NOMO-1 treated with dmso at 0.1 percent for 144 hours (cell line): Measurements from ENCODE around the gene KMT5C.

ENCODE experiments used
- DNase-seq: peaks from one replicate; lab custom pipeline; 2025; ENCODE audit not compliant: unreplicated experiment; lab: John Stamatoyannopoulos, UW

The KMT5C gene

DNA sequence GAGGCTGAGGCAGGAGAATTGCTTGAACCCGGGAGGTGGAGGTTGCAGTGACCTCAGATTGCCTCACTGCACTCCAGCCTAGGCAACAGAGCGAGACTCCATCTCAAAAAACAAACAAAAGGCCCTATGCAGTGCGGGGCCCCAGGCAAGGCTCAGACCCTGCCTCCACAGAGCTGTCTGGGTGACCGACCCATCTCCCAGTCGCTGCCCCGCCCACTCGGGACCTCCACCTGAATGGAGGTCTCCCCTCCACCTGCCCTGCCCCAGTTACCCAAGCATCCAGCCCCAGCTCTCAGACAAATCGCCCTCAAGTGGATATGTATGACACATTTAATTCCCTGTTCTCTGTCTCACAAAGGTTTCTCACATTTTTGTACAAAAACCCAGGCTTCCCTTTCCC lies 25.6 kb downstream of the KMT5C start:
- DNase-seq, result no peak

DNA sequence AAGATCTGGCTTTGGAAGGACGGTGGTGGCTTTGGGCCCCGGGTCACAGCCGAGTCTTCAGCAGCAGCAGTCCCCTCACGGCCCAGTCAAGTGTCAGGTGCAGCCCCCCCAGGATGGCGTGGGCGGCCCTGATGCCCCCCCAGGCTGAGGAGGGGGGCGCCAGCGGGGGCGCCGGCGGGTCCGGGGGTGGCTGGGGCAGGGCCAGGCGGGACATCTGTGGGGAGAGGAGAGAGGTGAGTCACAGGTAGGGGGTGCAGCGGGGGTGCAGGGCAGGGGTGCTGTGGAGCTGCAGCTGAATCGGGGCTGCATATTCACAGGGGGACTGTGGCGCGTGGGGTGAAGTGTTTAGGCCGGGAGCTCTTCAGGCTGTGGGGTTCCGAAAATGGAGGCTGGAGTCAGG lies 26.3 kb downstream of the KMT5C start:
- DNase-seq, result no peak

DNA sequence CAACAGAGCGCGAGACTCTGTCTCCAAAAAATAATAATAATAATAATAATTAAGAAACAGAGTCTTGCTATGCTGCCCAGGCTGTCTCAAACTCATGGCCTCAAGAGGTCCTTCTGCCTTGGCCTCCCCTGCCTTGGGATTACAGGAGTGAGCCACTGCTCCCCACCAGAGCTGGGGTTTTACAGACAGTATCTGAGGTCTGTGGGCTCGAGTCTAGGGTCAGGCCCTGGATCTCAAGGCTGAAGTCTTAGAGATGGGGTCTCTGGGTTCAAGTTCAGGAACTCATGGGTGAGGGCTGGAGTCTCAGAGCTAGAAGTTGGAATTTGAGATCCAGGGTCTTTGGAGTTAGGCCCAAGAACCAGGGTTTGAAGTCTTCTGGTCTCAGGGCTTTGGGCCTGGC lies 27.1 kb downstream of the KMT5C start:
- DNase-seq, result no peak

DNA sequence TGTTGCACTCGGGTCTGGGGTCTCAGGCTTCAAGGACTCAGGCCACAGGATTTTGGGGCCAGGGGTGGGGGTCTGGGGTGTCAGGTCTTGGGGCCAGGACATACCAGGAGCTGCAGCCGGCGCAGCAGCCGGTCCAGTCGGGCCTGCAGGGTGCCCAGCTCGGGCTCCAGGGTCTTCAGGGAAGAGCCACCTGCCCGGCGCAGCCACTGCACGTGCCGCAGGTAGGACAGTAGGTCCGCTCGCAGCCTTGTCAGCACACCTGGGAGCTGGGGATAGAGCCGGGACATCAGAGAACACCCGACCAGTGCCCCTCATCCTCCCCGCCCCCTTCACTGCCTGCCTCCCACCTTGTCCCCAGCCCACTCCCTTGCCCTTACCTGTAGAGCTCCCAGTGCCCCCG lies 28.4 kb downstream of the KMT5C start:
- DNase-seq, result no peak

DNA sequence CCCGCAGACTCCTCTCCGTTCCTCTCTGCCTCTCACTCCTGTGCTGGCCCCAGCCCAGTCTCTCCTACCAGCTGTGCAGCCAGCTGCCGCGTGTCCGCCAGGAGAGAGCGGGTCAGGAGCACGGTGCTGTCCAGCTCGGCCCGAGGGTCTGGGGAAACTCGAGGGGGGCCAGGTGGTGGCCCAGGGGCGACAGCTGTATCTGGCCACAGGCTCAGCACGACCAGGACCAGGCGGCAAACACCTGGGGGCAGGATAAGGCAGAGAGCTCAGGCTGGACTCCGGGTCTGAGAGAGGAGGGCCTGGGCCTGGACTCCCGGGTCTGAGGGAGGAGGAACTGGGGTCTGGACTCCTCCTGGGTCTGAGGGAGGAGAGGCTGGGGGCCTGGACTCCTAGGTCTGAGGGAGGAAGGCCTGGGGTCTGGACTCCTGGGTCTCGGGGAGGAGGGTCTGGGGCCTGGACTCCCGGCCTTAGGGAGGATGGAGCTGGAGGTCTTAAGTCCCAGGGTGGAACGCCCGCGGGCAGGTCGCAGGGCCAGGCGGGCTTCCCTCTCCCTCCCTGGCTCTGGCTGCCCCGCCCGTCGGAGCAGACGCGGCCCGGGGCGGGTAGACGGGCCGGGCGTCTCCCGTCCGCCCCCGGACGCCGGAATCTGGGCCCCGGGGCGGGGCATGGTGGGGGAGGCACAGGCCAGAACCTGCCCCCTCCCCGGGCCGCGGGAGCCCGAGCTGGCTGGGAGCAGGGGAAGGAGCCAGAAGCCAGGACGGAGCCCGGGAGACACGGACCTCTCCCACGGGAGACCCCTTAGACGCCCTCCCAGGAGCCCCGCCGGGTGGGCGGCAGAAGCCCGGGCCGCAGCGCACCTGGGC lies 29.3 kb downstream of the KMT5C start:
- DNase-seq, result no peak

DNA sequence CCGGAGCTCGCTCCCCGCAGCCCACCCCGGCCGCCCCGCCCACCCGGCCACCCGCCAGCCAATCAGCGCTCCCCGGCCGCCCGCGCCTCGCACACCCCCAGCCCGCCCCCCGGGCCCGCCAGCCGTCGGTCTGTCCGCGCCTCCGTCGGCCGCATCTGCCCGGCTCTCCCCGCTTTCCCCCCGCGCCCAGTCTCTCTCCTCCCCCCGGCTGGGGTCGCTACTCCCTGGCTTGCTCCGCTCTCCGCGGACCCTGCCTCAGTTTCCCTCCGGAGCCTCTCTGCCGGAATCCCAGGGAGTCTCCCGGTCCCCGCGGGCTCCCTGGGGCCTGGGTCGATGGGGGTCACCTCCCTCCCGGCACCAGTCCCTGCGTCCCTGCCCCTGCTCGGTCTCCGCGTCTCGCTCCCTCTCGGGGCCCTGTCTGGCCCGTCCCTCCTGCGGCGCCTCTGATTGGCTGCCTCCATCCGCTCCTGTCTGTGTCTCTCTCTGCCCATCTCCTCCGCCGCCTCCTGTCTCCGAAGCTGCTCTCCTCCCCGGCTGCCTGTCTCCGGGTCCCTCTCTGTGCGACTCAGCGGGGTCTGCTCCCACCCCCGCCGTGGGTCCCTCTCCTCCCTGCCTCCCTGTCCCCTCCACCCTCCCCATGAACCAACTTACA lies 30.1 kb downstream of the KMT5C start:
- DNase-seq, result no peak

DNA sequence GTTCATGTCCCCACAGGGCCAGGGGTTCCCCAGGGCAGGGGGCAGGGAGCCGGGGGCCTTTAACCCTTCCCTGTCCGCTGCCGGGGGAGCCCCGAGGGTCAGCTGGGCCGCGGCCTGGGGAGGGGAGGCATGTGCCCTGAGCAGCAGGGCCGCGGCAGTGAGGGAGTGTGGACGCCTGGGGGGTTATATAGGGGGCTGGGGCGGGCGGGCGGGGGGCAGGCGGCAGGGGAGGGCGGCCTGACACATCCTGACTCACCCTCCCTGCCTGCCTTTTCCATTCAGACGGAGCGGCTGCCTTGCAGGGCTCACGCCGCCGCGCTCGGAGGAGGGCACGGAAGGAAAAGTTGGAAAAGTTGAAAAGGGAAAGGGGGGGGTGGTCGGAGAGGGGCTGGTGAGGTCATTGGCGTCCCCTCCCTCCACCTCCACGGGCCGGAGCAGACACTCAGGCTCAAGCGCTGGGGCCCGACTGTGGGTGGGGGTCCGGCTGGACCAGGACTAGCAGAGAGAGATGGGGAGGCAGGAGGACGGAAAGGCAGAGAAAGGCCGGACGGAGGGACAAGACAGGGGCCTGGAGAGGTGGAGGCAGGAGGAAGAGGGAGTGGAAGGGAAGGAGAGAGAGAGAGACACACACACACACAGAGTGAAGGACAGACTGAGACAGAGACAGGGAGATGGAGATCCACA lies 30.8 kb downstream of the KMT5C start, which contains the start of gene IL11:
TSS of gene IL11 (minus strand) at position 159 of the 684 bp plus-strand sequence. CDS start at position 6, 153 bp downstream.
- no peak for DNase-seq

DNA sequence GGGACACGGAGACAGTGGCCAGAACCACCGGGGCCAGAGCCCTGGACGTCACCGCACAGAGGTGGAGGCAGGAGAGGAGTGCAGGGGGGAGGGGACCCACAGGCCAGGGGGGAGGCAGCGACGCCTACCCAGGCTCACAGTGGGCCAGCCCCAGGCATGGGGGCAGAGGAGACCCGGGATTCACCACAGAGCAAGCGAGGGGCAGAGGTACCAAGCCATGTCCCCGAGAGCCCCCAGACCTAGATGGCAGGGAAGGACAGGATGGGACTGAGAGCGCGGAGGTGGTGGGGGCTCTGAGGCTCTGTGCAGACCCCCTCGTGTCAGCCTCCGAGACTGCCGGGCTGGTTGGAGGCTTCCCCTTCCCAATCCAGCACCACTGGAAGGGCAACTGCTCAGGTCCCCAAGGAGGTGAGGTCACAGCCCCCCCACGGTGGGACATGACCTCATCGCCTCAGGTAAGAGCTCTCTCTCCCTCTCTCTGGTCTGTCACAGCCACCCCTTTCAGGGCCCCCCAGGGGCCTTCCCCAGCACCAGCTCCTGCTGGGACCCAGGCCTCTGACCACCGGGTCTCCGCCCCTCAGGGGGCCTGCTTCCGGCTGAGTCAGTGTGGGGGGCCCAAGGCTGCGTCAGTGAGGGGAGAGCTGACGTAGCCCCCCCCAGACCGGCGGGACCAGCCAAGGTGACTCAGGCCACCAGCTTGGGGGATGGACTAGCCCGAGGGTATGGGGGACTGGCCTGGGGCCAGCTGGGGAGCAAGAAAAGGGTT lies 32.8 kb downstream of the KMT5C start:
- DNase-seq, result no peak

DNA sequence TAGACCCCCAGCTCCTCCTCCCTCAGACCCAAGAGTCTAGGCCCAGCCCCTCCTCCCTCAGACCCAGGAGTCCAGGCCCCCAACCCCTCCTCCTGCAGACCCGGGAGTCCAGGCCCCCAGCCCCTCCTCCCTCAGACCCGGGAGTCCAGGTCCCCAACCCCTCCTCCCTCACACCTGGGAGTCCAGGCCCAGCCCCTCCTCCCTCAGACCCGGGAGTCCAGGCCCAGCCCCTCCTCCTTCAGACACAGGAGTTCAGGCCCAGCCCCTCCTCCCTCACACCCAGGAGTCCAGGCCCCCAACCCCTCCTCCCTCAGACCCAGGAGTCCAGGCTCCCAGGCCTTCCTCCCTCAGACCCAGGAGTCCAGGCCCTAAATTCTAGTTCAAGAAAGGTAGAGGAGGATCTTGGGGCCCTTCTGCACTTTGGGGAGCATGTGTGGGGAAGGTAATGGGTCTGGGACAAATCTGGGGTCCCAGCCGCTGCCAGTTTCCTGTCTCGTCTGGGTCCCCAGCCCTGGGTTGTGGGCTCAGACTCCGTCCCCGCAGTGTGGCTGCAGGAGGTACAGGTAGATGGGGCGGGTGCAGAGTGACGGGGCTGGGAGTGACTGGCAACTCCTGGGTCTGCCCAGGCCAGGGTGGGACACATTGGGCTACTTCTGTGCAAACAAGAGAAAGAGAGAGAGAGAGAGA lies 33.8 kb downstream of the KMT5C start:
- no peak for DNase-seq

DNA sequence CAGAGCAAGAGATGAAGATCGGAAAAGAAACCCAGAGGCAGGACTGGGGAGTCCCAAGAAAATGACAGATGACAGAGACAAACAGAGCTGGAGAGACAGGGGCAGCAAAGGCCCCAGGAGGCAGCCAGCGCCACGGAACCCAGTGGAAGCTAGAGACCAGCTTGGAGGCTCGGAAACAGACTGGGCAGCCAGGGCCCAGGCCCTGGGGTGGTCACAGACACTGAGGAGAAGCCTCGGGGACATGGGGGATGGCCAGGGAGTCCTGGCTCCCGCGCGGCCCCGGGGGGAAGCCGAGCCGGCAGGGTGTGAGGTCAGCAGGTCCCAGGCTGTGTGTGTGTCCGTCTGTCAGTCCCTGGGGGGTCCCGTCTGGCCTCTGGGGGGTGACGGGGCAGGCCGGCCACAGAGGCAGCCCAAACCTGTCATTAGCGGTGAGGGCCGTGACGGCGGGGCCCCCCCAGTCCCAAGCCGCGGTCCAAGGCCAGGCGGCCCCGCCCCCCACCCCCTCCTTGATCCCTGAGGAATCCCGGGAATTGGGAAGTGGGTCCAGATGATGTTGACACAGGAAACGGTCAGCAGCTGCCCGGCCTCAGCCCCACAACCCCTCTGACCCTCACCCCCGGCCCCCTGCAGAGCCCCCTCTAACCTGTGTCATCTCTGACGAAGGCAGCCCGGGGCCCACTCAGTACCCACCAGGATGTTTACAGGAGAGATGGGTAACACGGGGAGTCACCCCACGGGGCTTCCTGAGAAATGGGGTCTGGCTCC lies 34.5 kb downstream of the KMT5C start:
- no peak for DNase-seq

DNA sequence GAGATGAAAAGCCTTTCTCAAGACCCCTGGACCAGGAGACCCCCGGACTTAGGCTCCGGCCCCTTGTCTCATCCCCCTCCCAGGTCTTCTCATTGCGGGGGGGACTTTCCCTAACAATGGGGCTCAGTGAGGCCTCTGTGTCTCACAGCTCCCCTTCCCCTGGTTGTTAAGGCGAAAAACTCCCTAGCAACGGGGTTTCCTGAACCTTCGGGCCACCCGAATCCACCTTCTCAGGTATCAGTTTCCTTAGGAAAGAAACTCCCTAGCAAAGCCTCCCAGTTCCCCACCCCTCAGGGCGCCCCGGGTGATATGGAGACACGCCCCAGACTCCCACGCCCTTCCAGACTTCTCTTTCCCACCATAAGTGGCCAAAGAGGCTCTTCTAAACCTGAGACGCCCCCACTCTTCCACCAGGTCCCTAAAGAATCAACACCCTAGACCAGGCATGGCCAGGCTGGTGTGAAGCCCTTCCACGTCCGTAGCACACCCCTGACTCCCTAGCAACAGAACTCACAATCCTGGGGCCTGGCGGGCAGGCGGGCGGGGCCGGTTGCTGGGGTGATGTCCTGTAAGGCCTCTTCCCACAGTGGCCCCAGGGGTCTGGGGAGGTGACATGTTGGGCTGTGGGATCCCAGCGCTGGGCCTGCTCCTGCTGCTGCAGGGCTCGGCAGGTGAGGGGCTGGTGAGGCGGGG lies 36.7 kb downstream of the KMT5C start, which contains the start of gene TMEM190:
TSS of gene TMEM190 (plus strand) at position 586 of the 693 bp plus-strand sequence. CDS start at position 614, 28 bp downstream.
- DNase-seq, result no peak

DNA sequence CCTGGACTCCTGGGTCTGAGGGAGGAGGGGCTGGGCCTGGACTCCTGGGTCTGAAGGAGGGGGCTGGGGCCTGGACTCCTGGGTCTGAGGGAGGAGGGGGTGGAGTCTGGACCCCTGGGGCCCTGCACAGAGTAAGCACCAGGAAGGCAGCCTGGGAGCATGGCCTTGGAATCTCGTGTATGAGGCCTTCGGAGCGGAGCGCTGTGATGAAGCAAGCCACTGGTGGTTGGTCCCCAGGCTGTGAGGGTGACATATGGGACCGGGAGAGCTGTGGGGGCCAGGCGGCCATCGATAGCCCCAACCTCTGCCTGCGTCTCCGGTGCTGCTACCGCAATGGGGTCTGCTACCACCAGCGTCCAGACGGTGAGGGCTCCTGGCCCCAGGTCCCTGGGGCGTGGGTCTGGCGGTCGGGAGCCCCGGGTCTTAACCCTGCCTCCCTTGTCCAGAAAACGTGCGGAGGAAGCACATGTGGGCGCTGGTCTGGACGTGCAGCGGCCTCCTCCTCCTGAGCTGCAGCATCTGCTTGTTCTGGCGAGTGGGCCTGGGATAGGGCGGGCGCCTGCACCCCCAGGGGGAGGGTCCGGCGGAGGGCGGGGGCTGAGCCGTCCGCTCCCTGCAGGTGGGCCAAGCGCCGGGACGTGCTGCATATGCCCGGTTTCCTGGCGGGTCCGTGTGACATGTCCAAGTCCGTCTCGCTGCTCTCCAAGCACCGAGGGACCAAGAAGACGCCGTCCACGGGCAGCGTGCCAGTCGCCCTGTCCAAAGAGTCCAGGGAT lies 37.9 kb downstream of the KMT5C start:
- no peak for DNase-seq

DNA sequence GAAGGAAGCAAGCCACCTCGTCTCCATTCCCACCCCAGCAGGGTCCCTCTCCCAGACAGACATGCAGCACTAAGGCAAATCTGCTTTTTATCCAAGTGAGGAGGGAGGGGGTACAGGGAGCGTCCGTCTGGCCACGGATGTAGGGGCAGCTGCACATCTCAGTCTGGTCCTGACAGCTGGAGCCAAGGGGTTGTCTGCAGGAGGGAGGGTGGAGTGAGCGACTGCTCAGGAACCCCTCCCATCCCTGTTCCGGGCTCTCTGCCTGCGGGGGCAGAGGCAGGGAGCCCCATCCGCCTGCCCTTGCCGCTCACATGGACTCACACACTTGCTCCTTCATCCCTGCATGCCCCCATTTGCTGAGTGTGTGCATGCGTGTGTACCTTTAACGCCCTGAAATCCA lies 39.5 kb downstream of the KMT5C start:
- no peak for DNase-seq

DNA sequence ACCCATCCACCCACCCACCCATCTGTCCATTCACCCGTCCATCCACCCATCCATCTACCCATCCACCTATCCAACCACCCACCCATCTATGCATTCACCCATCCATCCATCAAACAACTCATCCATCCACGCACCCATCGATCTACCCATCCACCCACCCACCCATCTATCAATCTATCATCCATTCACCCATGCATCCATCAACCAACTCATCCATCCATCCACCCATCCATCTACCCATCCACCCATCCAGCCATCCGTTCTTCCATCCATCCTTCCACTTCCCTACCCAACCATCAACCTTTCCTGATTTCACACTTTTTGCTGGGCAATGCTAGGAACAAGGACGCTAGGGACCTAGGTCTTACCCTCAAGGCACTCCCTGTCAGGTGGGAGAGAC lies 42.3 kb downstream of the KMT5C start:
- DNase-seq, result no peak

DNA sequence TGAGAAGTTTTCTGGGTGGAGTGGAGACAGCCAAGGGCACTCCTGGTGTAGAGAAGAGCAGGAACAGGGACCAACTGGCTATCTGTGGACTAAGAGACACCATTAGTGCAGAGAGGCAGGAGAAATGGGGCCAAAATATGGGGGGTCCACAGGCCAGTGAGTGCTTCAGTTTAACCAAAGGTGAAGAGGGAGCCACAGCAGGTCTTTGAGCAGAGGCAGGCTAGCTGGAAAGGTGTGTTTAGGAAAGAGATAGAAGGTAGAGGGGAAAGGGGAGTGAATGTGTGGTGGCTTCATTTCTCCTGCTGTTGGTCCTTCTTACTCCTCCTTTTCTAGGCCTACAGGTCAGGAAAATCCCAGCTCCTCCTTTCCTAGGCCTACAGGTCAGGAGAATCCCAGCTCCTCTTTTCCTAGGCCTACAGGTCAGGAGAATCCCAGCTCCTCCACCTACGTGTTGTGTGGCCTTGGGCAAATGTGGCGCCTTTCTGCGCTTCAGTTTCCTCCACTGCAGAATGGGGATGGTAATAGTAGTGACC lies 42.9 kb downstream of the KMT5C start:
- no peak for DNase-seq

DNA sequence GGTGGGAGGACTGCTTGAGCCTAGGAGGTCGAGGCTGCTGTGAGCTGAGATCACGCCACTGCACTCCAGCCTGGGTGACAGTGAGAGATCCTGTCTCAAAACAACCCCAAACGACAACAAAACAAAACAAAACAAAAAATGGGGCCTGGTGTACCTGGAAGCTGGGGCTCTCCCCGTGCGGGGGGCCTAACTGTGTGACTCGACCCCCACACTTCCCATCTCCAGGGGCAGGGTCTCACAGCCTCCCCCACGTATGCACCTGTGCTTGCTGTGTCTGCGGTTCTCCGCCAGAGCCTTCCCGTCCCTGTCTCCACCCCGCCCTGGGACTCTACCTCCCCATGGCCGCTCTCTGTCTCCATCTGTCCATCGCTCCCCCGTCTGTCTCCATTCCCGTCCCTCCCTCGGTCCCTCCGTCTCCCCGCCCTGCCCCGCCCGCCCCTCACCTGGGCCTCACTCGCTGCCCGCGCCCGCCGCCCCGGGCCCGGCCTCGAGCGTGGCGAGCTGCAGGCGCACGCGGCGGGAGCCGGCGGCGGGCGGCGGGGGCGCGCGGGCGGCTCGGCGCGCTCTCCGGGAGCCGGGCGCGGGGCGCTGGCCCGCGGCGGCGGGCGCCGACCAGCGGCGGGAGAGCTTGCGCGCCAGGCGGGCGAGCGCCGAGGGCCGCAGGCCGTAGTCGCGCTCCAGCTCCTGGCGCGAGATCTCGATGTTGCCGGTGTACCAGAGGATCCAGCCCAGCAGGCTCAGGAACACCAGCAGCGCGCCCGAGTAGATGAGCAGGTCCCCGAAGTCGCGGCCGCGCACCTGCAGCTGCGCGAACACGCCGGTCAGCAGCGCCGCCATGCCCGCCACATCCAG lies 43.8 kb downstream of the KMT5C start:
- DNase-seq, result peak; percentile 60
